Progenitor cell of endocrine pancreas (in vitro differentiated cells): Measurements from ENCODE around the gene TNFRSF18. TPM values are rescaled to one million over a fixed set of nuclear protein-coding genes. Genes with fewer than 3 reads are reported as not detected.
A peak's percentile ranks its signal among the peaks of the same experiment; 100 is the strongest.

Experiments used
- DNase-seq: peaks from one replicate; pipeline ENCODE4 v3.0.0; 2021; ENCODE audit warnings: low spot score; ENCODE audit not compliant: unreplicated experiment
- H3K27ac Mint-ChIP-seq: 2 replicates; pipeline ENCODE4 v1.8.0; 2021; ENCODE audit warnings: mild to moderate bottlenecking, moderate library complexity, mixed read lengths
- H3K27me3 Mint-ChIP-seq: 2 replicates; pipeline ENCODE4 v1.8.0; 2021; ENCODE audit warnings: mixed read lengths
- H3K36me3 Mint-ChIP-seq: 2 replicates; pipeline ENCODE4 v1.8.0; 2022; ENCODE audit warnings: mixed read lengths; ENCODE audit not compliant: insufficient read depth
- H3K4me1 Mint-ChIP-seq: 2 replicates; pipeline ENCODE4 v1.8.0; 2021; ENCODE audit warnings: low read depth, mixed read lengths
- H3K4me3 Mint-ChIP-seq: 2 replicates; pipeline ENCODE4 v1.8.0; 2021; ENCODE audit warnings: low read depth, mild to moderate bottlenecking, moderate library complexity, mixed read lengths
- H3K9me3 Mint-ChIP-seq: 2 replicates; pipeline ENCODE4 v1.8.0; 2021; ENCODE audit warnings: low read depth, mixed read lengths
- CTCF ChIP-seq: fragments of 200-600 bp; sonication (generic); IDR thresholded peaks from one replicate; pipeline ENCODE4 v1.5.0; 2021; ENCODE audit warnings: antibody characterized with exemption, mild to moderate bottlenecking; ENCODE audit not compliant: unreplicated experiment
- total RNA-seq: library from RNA; stranded (reverse); gene quantifications from 2 replicates; pipeline ENCODE4 v1.2.1, GENCODE V29; 2021

Gene TNFRSF18
- total RNA-seq, 1 donor from 2014 or later = 0.48 TPM

GRCh38 chr1:1211541-1212441, 5.4 kb upstream of the TNFRSF18 start:
- Mint-ChIP-seq H3K4me1 (no peaks in the 10 kb centered on the region), H3K27ac (no peak overlapping the region), H3K36me3 (peaks cover 4% of the 10 kb centered on the region), H3K27me3 (peaks cover 1% of the 10 kb centered on the region), H3K4me3 (no peak overlapping the region), H3K9me3 (no peaks in the 10 kb centered on the region)
- no peak for TF ChIP-seq CTCF
- DNase-seq = no peak

GRCh38 chr1:1210726-1211540, 4.5 kb upstream of the TNFRSF18 start:
- no peaks in the 10 kb centered on the region for H3K36me3 Mint-ChIP-seq
- H3K4me3 Mint-ChIP-seq = no peak overlapping the region
- no peak for DNase-seq
- TF ChIP-seq CTCF = no peak
- H3K27ac Mint-ChIP-seq = no peak overlapping the region
- no peaks in the 10 kb centered on the region for H3K9me3 Mint-ChIP-seq
- H3K4me1 Mint-ChIP-seq = no peaks in the 10 kb centered on the region
- H3K27me3 Mint-ChIP-seq = peaks cover 6% of the 10 kb centered on the region

GRCh38 chr1:1208713-1209433, 2.5 kb upstream of the TNFRSF18 start:
- DNase-seq = no peak
- Mint-ChIP-seq H3K4me3 (no peak overlapping the region), H3K36me3 (no peaks in the 10 kb centered on the region), H3K9me3 (no peaks in the 10 kb centered on the region), H3K27ac (no peak overlapping the region), H3K4me1 (no peaks in the 10 kb centered on the region), H3K27me3 (peaks cover 6% of the 10 kb centered on the region)
- no peak for TF ChIP-seq CTCF

GRCh38 chr1:1207571-1207892, 1.1 kb upstream of the TNFRSF18 start:
- Mint-ChIP-seq H3K4me3 (no peak overlapping the region), H3K27ac (no peak overlapping the region), H3K36me3 (no peaks in the 10 kb centered on the region), H3K4me1 (no peaks in the 10 kb centered on the region), H3K27me3 (peaks cover 6% of the 10 kb centered on the region), H3K9me3 (no peaks in the 10 kb centered on the region)
- TF ChIP-seq CTCF = no peak
- no peak for DNase-seq

- H3K4me1 Mint-ChIP-seq = no peaks in the 10 kb centered on the region
These were observed 657 bp upstream of the TNFRSF18 start for GRCh38 chr1:1206966-1207531.

More at GRCh38 chr1:1206966-1207531, 657 bp upstream of the TNFRSF18 start:
- H3K4me3 Mint-ChIP-seq = peak overlapping the region; percentile 16
- H3K36me3 Mint-ChIP-seq = no peaks in the 10 kb centered on the region
- H3K9me3 Mint-ChIP-seq = no peaks in the 10 kb centered on the region
- DNase-seq = no peak
- H3K27me3 Mint-ChIP-seq = peaks cover 6% of the 10 kb centered on the region
- TF ChIP-seq CTCF = no peak
- H3K27ac Mint-ChIP-seq = no peak overlapping the region
